Measurements from ENCODE around the gene HMGB4.

GRCh38 chr1:33850481-33850880, 13.4 kb upstream of the HMGB4 start:
- TF ChIP-seq CTCF (IDR thresholded peaks at IDR 0.05): no peak
- TF ChIP-seq POLR2A (IDR thresholded peaks at IDR 0.05; ENCODE audit: low read depth): no peak
- TF ChIP-seq POLR2AphosphoS5 (IDR thresholded peaks at IDR 0.05): no peak
- TF ChIP-seq EP300 (IDR thresholded peaks at IDR 0.05): no peak

All from esophagus muscularis mucosa (tissue), 4 donors.